Endodermal cell (in vitro differentiated cells): ENCODE data around the gene PSTPIP2. TPM values are rescaled to one million over a fixed set of nuclear protein-coding genes. Genes with fewer than 3 reads are reported as not detected.

Experiments
- DNase-seq: peaks from one replicate; pipeline ENCODE4 v3.0.0-alpha.2; 2017
- H3K27ac ChIP-seq: 2 replicates; pipeline ENCODE4 v1.5.1; 2013; ENCODE audit warnings: mild to moderate bottlenecking, low read depth, low read length, moderate library complexity
- H3K27me3 ChIP-seq: 2 replicates; pipeline ENCODE4 v1.6.1; 2013; ENCODE audit warnings: mild to moderate bottlenecking, low read length, moderate library complexity; ENCODE audit not compliant: insufficient read depth, control insufficient read depth, poor library complexity, severe bottlenecking
- H3K36me3 ChIP-seq: 2 replicates; pipeline ENCODE4 v1.7.0; 2013; ENCODE audit warnings: mild to moderate bottlenecking, low read length, moderate library complexity; ENCODE audit not compliant: control insufficient read depth, insufficient read depth
- H3K4me1 ChIP-seq: one replicate; pipeline ENCODE4 v1.7.0; 2013; ENCODE audit warnings: low read length; ENCODE audit not compliant: control insufficient read depth, insufficient read depth
- H3K4me3 ChIP-seq: 2 replicates; pipeline ENCODE4 v1.5.1; 2013; ENCODE audit warnings: mild to moderate bottlenecking, low read length, moderate library complexity
- H3K9ac ChIP-seq: 2 replicates; pipeline ENCODE4 v1.6.1; 2013; ENCODE audit warnings: mild to moderate bottlenecking, low read length, moderate library complexity; ENCODE audit not compliant: poor library complexity, severe bottlenecking; ENCODE audit errors: extremely low read depth
- H3K9me3 ChIP-seq: 2 replicates; pipeline ENCODE4 v1.6.1; 2013; ENCODE audit warnings: mild to moderate bottlenecking, low read length, moderate library complexity; ENCODE audit not compliant: control insufficient read depth
- H3K27ac Mint-ChIP-seq: 2 replicates; pipeline ENCODE4 v1.8.0; 2020; ENCODE audit warnings: mixed read lengths
- H3K27me3 Mint-ChIP-seq: 2 replicates; pipeline ENCODE4 v1.8.0; 2021; ENCODE audit warnings: mild to moderate bottlenecking, mixed read lengths; ENCODE audit not compliant: insufficient read depth
- H3K36me3 Mint-ChIP-seq: 2 replicates; pipeline ENCODE4 v1.8.0; 2020; ENCODE audit warnings: low read depth, mixed read lengths
- H3K4me1 Mint-ChIP-seq: 2 replicates; pipeline ENCODE4 v1.8.0; 2020; ENCODE audit warnings: mixed read lengths
- H3K4me3 Mint-ChIP-seq: 2 replicates; pipeline ENCODE4 v1.8.0; 2020; ENCODE audit warnings: mild to moderate bottlenecking, moderate library complexity, mixed read lengths
- H3K9me3 Mint-ChIP-seq: 2 replicates; pipeline ENCODE4 v1.8.0; 2020; ENCODE audit warnings: mild to moderate bottlenecking, mixed read lengths
- WGBS, 2 experiments: methylation state at CpG; one replicate each; pipeline versions ENCODE4 v1.1.5 to v1.1.7; 2013; ENCODE audit warnings: missing lambda C conversion rate in 2 of 2, mixed read lengths in 1 of 2; ENCODE audit not compliant: insufficient coverage in 1 of 2, insufficient read length in 1 of 2; 5-methylcytosine and 5-hydroxymethylcytosine counted together
- total RNA-seq, 2 donors: library from RNA; stranded (reverse); fragmentation: NEBNext Ultra II Directional in 1 of 2; extraction: Animal tissue kit (Norgen Biotek cat#: 25700) in 1 of 2; gene quantifications; 2 replicates in 1 of 2; 3 replicates in 1 of 2; pipeline ENCODE4 v1.2.1, GENCODE V29; 2021
- TF ChIP-seq, protein P1 (sequence below): fragments of 200-600 bp; sonication (generic); conservative IDR thresholded peaks from 2 replicates; pipeline ENCODE4 v1.5.0; 2021; ENCODE audit warnings: antibody characterized with exemption, mild to moderate bottlenecking

PSTPIP2 gene
- total RNA-seq, 2 donors from 2014 or later, result 10.6 to 10.8 TPM

DNA sequence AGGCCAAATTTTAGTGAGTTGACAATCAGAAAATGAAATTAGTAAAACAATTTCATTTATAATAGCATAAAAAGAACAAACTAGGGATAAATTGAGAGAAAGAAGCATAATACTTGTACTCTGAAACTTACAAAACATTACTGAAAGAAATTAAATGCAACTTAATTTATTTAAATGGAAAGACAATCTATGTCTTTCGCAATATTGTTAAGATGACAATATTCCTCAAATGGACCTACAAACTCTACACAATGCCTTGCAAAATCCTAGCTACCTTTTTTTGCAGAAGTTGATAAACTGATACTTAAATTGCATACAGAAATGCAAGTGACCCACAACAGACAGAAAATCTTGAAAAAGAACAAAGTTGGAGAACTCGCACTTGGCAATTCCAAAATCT, 114.0 kb downstream of the PSTPIP2 start:
- peaks cover 26% of the 10 kb centered on the region for H3K36me3 ChIP-seq
- peaks cover 24% of the 10 kb centered on the region for H3K36me3 Mint-ChIP-seq
- no peaks in the 10 kb centered on the region for H3K9me3 ChIP-seq
- 93% methylated on average over 2 of the region's 2 CpGs; no CpG with 5 or more reads in 1 of the 2 experiments for WGBS, 2 experiments
- no peak overlapping the region for H3K4me3 Mint-ChIP-seq
- H3K9me3 Mint-ChIP-seq, result no peaks in the 10 kb centered on the region
- H3K27ac ChIP-seq, result no peak overlapping the region
- H3K27me3 ChIP-seq, result no peaks in the 10 kb centered on the region
- no peaks in the 10 kb centered on the region for H3K4me1 Mint-ChIP-seq
- DNase-seq, result no peak
- no peak overlapping the region for H3K9ac ChIP-seq
- TF ChIP-seq, protein P1, sequence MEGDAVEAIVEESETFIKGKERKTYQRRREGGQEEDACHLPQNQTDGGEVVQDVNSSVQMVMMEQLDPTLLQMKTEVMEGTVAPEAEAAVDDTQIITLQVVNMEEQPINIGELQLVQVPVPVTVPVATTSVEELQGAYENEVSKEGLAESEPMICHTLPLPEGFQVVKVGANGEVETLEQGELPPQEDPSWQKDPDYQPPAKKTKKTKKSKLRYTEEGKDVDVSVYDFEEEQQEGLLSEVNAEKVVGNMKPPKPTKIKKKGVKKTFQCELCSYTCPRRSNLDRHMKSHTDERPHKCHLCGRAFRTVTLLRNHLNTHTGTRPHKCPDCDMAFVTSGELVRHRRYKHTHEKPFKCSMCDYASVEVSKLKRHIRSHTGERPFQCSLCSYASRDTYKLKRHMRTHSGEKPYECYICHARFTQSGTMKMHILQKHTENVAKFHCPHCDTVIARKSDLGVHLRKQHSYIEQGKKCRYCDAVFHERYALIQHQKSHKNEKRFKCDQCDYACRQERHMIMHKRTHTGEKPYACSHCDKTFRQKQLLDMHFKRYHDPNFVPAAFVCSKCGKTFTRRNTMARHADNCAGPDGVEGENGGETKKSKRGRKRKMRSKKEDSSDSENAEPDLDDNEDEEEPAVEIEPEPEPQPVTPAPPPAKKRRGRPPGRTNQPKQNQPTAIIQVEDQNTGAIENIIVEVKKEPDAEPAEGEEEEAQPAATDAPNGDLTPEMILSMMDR, result no peak
- no peak overlapping the region for H3K27ac Mint-ChIP-seq
- H3K27me3 Mint-ChIP-seq, result no peaks in the 10 kb centered on the region
- no peaks in the 10 kb centered on the region for H3K4me1 ChIP-seq
- no peak overlapping the region for H3K4me3 ChIP-seq

DNA sequence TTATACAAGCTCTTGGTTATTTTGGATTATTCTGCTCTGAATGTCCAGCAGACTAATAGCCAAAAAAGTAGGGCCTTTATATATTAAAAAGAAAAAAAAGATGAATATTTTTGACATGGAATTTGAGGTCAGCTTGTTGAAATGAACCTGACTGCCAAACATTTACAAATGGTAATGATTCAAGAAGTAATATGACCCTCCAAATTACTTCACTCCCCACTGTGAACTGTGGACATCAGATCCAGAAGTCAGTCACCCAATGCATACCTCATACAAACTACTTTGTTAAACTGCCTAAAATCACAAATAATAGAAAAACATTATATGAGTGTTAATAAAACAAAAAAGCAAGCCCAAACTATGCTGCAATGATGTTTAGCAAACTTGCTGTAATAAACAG, 115.0 kb downstream of the PSTPIP2 start:
- no peaks in the 10 kb centered on the region for H3K27me3 ChIP-seq
- Mint-ChIP-seq H3K27me3 (no peaks in the 10 kb centered on the region), H3K4me1 (no peaks in the 10 kb centered on the region), H3K27ac (no peak overlapping the region), H3K9me3 (no peaks in the 10 kb centered on the region), H3K36me3 (peaks cover 29% of the 10 kb centered on the region), H3K4me3 (no peak overlapping the region)
- peaks cover 33% of the 10 kb centered on the region for H3K36me3 ChIP-seq
- no peaks in the 10 kb centered on the region for H3K4me1 ChIP-seq
- DNase-seq, result no peak
- no peak overlapping the region for H3K4me3 ChIP-seq
- no peak overlapping the region for H3K9ac ChIP-seq
- H3K9me3 ChIP-seq, result no peaks in the 10 kb centered on the region
- TF ChIP-seq, protein P1, result no peak
- no peak overlapping the region for H3K27ac ChIP-seq

DNA sequence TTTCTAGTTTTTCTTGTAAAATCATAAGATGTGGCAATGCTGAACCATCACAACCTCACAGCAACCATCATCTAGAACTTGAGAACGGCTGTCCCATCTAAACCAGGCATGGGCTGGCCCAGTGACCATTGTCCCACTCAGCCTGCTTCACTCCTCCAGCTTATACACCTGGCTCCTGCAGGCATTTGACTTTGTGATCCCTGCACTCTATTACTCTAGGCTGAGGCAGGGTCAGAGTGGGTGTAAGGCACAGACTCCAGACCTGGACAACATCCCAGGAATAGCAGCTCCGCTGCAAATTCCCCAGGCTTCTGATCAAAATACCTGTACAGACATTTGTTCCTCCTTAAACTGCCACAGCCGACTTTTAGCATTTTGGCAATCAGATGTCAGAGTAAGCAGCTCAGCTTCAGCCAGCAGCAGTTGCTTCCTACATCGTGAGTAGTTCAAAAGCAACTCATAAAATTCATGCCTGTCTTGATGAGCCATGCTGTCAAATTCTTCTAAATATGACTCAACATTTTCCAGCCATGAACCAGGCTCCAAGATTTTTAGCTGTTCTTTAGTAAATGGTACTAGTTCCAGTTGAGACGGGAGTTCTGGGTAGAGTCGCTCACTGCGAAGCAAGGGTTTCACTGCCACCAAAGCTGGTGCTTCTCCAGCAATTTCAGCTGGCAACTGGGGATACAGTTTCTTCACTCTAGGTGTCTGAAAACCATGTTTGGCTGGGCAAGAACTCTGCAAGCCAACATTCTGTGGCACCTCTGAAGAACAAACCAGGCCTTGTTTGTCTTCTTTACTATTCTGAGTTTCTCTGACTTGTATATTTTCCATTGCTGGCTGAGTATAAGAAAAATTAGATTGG, 117.8 kb downstream of the PSTPIP2 start:
- H3K9ac ChIP-seq, result no peak overlapping the region
- DNase-seq, result no peak
- no peak overlapping the region for H3K4me3 Mint-ChIP-seq
- H3K27ac Mint-ChIP-seq, result no peak overlapping the region
- no peaks in the 10 kb centered on the region for H3K4me1 ChIP-seq
- no peaks in the 10 kb centered on the region for H3K27me3 Mint-ChIP-seq
- TF ChIP-seq, protein P1, result no peak
- 93 to 97% methylated on average over 6 to 7 of the region's 7 CpGs for WGBS, 2 experiments
- H3K27ac ChIP-seq, result no peak overlapping the region
- no peaks in the 10 kb centered on the region for H3K4me1 Mint-ChIP-seq
- no peaks in the 10 kb centered on the region for H3K9me3 ChIP-seq
- H3K36me3 Mint-ChIP-seq, result peaks cover 42% of the 10 kb centered on the region
- H3K9me3 Mint-ChIP-seq, result no peaks in the 10 kb centered on the region
- no peaks in the 10 kb centered on the region for H3K27me3 ChIP-seq
- no peak overlapping the region for H3K4me3 ChIP-seq
- H3K36me3 ChIP-seq, result peaks cover 61% of the 10 kb centered on the region
